Neural crest cell (in vitro differentiated cells): ENCODE data around the gene AMOTL2. TPM values are rescaled to one million over a fixed set of nuclear protein-coding genes. Genes with fewer than 3 reads are reported as not detected.

Source experiments
- DNase-seq: peaks from one replicate; pipeline ENCODE4 v3.0.0; 2021; ENCODE audit warnings: low read depth, mixed read lengths, low spot score
- H3K27ac Mint-ChIP-seq: one replicate; pipeline ENCODE4 v1.8.0; 2021; ENCODE audit warnings: mild to moderate bottlenecking, mixed read lengths; ENCODE audit not compliant: unreplicated experiment
- H3K27me3 Mint-ChIP-seq: 2 replicates; pipeline ENCODE4 v1.8.0; 2021; ENCODE audit warnings: low read depth, mild to moderate bottlenecking, mixed read lengths
- H3K36me3 Mint-ChIP-seq: 2 replicates; pipeline ENCODE4 v1.8.0; 2021; ENCODE audit warnings: low read depth, mild to moderate bottlenecking, mixed read lengths
- H3K4me1 Mint-ChIP-seq: 2 replicates; pipeline ENCODE4 v1.8.0; 2021; ENCODE audit warnings: mixed read lengths
- H3K4me3 Mint-ChIP-seq: one replicate; pipeline ENCODE4 v1.8.0; 2021; ENCODE audit warnings: mild to moderate bottlenecking, mixed read lengths
- H3K9me3 Mint-ChIP-seq: 2 replicates; pipeline ENCODE4 v1.8.0; 2021; ENCODE audit warnings: mixed read lengths
- CTCF ChIP-seq: fragments of 200-600 bp; sonication (generic); conservative IDR thresholded peaks from 2 replicates; pipeline ENCODE4 v1.5.0; 2021; ENCODE audit warnings: antibody characterized with exemption, mild to moderate bottlenecking
- total RNA-seq: library from RNA; stranded (reverse); gene quantifications from 2 replicates; pipeline ENCODE4 v1.2.1, GENCODE V29; 2021

AMOTL2 gene
- total RNA-seq, 1 donor from 2014 or later = 59.5 TPM

GRCh38 chr3:134353171-134353825 lies 20.9 kb downstream of the AMOTL2 start:
- no peak overlapping the region for H3K4me3 Mint-ChIP-seq
- no peak for DNase-seq
- H3K9me3 Mint-ChIP-seq = no peaks in the 10 kb centered on the region
- no peaks in the 10 kb centered on the region for H3K27me3 Mint-ChIP-seq
- H3K36me3 Mint-ChIP-seq = peaks cover 22% of the 10 kb centered on the region
- peaks cover 11% of the 10 kb centered on the region for H3K4me1 Mint-ChIP-seq
- no peak overlapping the region for H3K27ac Mint-ChIP-seq
- no peak for TF ChIP-seq CTCF

- Mint-ChIP-seq H3K4me1 (peaks cover 3% of the 10 kb centered on the region), H3K4me3 (no peak overlapping the region), H3K27ac (peak overlapping the region; percentile 51), H3K27me3 (no peaks in the 10 kb centered on the region), H3K36me3 (peaks cover 17% of the 10 kb centered on the region), H3K9me3 (no peaks in the 10 kb centered on the region)
- no peak for DNase-seq
- no peak for TF ChIP-seq CTCF
Observed at GRCh38 chr3:134352031-134352671, 22.1 kb downstream of the AMOTL2 start.

- Mint-ChIP-seq H3K36me3 (peaks cover 19% of the 10 kb centered on the region), H3K27me3 (no peaks in the 10 kb centered on the region), H3K4me1 (peaks cover 3% of the 10 kb centered on the region), H3K9me3 (peaks cover 7% of the 10 kb centered on the region), H3K27ac (no peak overlapping the region), H3K4me3 (no peak overlapping the region)
- DNase-seq = no peak
- TF ChIP-seq CTCF = no peak
Observed at GRCh38 chr3:134351427-134351826, 22.8 kb downstream of the AMOTL2 start.

GRCh38 chr3:134350861-134351311 lies 23.4 kb downstream of the AMOTL2 start:
- Mint-ChIP-seq H3K27ac (no peak overlapping the region), H3K9me3 (peaks cover 10% of the 10 kb centered on the region), H3K27me3 (no peaks in the 10 kb centered on the region), H3K4me3 (no peak overlapping the region), H3K4me1 (peaks cover 3% of the 10 kb centered on the region), H3K36me3 (peaks cover 21% of the 10 kb centered on the region)
- DNase-seq = no peak
- no peak for TF ChIP-seq CTCF

- H3K36me3 Mint-ChIP-seq = peaks cover 19% of the 10 kb centered on the region
- peaks cover 3% of the 10 kb centered on the region for H3K4me1 Mint-ChIP-seq
- no peaks in the 10 kb centered on the region for H3K27me3 Mint-ChIP-seq
- H3K27ac Mint-ChIP-seq = no peak overlapping the region
- TF ChIP-seq CTCF = no peak
- H3K9me3 Mint-ChIP-seq = peaks cover 10% of the 10 kb centered on the region
- DNase-seq = no peak
- H3K4me3 Mint-ChIP-seq = no peak overlapping the region
Observed at GRCh38 chr3:134350266-134350665, 24.0 kb downstream of the AMOTL2 start.
